Muscle layer of duodenum (tissue), 2 donors: ENCODE measurements around the gene TTC7B.

Experiments used
- H3K27ac ChIP-seq: one replicate; pipeline ENCODE4 v1.7.0; 2013; ENCODE audit warnings: mild to moderate bottlenecking, low read length
- H3K27me3 ChIP-seq: one replicate; pipeline ENCODE4 v1.7.0; 2013; ENCODE audit warnings: low read depth, mild to moderate bottlenecking, control low read depth, low read length
- H3K36me3 ChIP-seq, 2 donors: one replicate each; pipeline ENCODE4 v1.7.0; 2013; ENCODE audit warnings: low read length in 2 of 2, control low read depth in 1 of 2, mild to moderate bottlenecking in 1 of 2; ENCODE audit not compliant: insufficient read depth in 2 of 2, control insufficient read depth in 1 of 2
- H3K4me1 ChIP-seq, 2 donors: one replicate each; pipeline ENCODE4 v1.7.0; 2013; ENCODE audit warnings: low read length in 2 of 2, mild to moderate bottlenecking in 2 of 2, control low read depth in 1 of 2, moderate library complexity in 1 of 2; ENCODE audit not compliant: insufficient read depth in 2 of 2, control insufficient read depth in 1 of 2
- H3K4me3 ChIP-seq, 2 donors: one replicate each; pipeline ENCODE4 v1.7.0; 2013; ENCODE audit warnings: low read length in 2 of 2, low read depth in 1 of 2, mild to moderate bottlenecking in 1 of 2
- H3K9me3 ChIP-seq, 2 donors: one replicate each; pipeline ENCODE4 v1.7.0; 2013; ENCODE audit warnings: low read length in 2 of 2, control low read depth in 1 of 2, mild to moderate bottlenecking in 1 of 2; ENCODE audit not compliant: control insufficient read depth in 1 of 2
- donor health status: healthy.

The TTC7B gene

DNA sequence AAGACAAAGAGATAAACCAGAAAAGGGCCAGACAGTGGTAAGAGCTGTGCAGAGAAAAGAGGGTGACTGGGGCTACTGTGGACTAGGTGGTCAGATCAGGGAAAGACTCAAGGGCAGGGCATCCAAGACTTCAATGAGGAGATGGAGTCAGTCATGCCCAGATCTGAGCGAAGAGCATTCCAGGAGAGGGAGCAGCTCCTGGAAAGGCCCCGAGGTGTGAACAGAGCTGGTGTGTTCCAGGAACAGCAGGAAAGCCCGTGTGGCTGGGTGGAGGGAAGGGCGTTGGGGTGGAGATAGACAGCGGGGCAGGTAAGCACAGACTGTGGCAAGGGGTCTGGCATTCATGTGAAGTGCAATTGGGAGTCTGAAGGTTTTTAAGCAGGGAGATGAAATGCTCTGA lies 16.8 kb downstream of the TTC7B start:
- Histone ChIP-seq H3K27ac (no peak overlapping the region), H3K9me3 (no peaks in the 10 kb centered on the region), H3K4me3 (no peak overlapping the region), H3K27me3 (no peaks in the 10 kb centered on the region), H3K36me3 (no peaks in the 10 kb centered on the region), H3K4me1 (no peaks in the 10 kb centered on the region)

GRCh38 chr14:90797919-90798318 lies 18.3 kb downstream of the TTC7B start:
- no peaks in the 10 kb centered on the region for H3K36me3 ChIP-seq
- H3K27ac ChIP-seq, result no peak overlapping the region
- H3K4me3 ChIP-seq, result no peak overlapping the region
- H3K4me1 ChIP-seq, result no peaks in the 10 kb centered on the region
- no peaks in the 10 kb centered on the region for H3K9me3 ChIP-seq
- H3K27me3 ChIP-seq, result no peaks in the 10 kb centered on the region

GRCh38 chr14:90797451-90797850 lies 18.8 kb downstream of the TTC7B start:
- Histone ChIP-seq H3K36me3 (no peaks in the 10 kb centered on the region), H3K27me3 (no peaks in the 10 kb centered on the region), H3K27ac (no peak overlapping the region), H3K4me1 (no peaks in the 10 kb centered on the region), H3K4me3 (no peak overlapping the region), H3K9me3 (no peaks in the 10 kb centered on the region)

- H3K4me1 ChIP-seq, result no peaks in the 10 kb centered on the region
- no peaks in the 10 kb centered on the region for H3K27me3 ChIP-seq
- no peaks in the 10 kb centered on the region for H3K9me3 ChIP-seq
- H3K27ac ChIP-seq, result no peak overlapping the region
- H3K36me3 ChIP-seq, result no peaks in the 10 kb centered on the region
- no peak overlapping the region for H3K4me3 ChIP-seq
Observed at GRCh38 chr14:90796329-90796728, 19.9 kb downstream of the TTC7B start.

GRCh38 chr14:90795744-90796143 lies 20.5 kb downstream of the TTC7B start:
- Histone ChIP-seq H3K36me3 (no peaks in the 10 kb centered on the region), H3K9me3 (no peaks in the 10 kb centered on the region), H3K27me3 (no peaks in the 10 kb centered on the region), H3K4me3 (no peak overlapping the region), H3K4me1 (no peaks in the 10 kb centered on the region), H3K27ac (no peak overlapping the region)

DNA sequence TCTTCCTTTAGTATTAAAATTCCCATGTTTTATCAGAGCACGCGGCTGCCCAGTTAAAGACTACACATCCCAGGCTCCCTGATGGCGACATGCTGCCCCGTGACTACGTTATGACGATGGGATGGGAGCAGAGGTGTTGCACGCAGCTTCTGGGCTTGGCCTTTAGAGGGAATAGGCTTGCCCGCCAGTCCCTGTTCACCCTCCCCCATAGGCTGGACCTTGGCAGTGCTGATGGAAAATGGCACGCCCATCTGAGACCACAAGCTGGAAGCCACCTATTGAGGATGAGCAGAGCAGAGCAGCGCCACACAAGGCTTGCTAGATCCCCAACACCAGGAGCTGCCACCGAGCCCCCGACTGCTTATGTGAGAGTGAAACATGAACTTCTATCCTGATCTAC lies 24.7 kb downstream of the TTC7B start:
- Histone ChIP-seq H3K27me3 (no peaks in the 10 kb centered on the region), H3K4me3 (no peak overlapping the region), H3K36me3 (no peaks in the 10 kb centered on the region), H3K27ac (no peak overlapping the region), H3K4me1 (no peaks in the 10 kb centered on the region), H3K9me3 (no peaks in the 10 kb centered on the region)

- Histone ChIP-seq H3K27me3 (no peaks in the 10 kb centered on the region), H3K4me1 (no peaks in the 10 kb centered on the region), H3K27ac (no peak overlapping the region), H3K9me3 (no peaks in the 10 kb centered on the region), H3K36me3 (peaks cover 0 to 14% of the 10 kb centered on the region in 2 donors), H3K4me3 (no peak overlapping the region)
Observed at GRCh38 chr14:90788031-90788430, 28.2 kb downstream of the TTC7B start.

DNA sequence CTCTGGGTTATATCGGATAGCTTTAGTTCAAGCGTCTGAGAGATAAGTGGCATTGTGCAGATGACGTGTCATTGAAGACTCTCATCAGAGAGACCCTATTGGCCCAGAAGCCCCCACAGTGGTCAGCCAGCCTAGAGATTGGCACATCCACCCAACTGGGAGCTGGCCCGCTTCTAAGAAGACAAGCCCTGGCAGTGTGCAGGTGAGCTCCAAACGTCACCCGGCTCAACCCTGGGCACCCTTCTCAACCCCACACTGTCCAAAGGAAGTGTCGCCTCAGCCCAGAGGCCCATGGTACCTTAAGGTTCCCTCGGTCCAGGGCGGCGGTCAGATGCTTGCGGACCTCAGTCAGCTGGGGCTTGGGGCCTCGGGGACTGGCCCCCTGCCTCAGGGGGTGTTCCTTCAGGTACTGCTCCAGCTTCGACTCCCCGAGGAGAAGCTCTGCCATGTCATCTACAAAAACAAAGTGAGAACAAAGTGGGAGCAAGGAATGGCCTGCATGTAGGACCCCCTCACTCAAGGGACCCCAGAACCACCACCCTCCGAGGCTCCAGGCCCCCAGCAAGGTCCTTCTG lies 30.3 kb downstream of the TTC7B start:
- Histone ChIP-seq H3K4me3 (no peak overlapping the region), H3K36me3 (peaks cover 0 to 22% of the 10 kb centered on the region in 2 donors), H3K4me1 (no peaks in the 10 kb centered on the region), H3K27ac (no peak overlapping the region), H3K9me3 (no peaks in the 10 kb centered on the region), H3K27me3 (no peaks in the 10 kb centered on the region)

DNA sequence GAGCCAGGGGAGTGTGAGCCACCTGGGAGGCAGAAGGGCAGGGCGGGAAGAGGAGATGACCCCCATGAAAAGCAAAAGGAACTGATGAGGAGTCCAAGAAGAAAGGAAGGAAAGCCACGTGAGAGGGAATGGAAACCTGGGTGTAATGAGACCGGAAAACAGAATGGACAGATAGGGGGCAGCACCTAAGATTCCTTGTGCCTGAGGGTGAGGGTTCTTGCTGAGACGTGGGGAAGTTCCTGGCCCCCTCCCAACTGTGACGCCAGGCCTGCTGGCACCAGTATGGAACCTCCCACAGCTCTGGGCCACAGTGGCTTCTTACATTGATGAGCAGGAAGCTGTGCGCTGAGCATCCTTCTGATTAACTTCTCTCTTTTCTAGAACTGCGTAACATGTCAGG lies 30.8 kb downstream of the TTC7B start:
- no peaks in the 10 kb centered on the region for H3K4me1 ChIP-seq
- no peaks in the 10 kb centered on the region for H3K9me3 ChIP-seq
- peaks cover 0 to 27% of the 10 kb centered on the region in 2 donors for H3K36me3 ChIP-seq
- H3K27ac ChIP-seq, result no peak overlapping the region
- no peak overlapping the region for H3K4me3 ChIP-seq
- no peaks in the 10 kb centered on the region for H3K27me3 ChIP-seq

DNA sequence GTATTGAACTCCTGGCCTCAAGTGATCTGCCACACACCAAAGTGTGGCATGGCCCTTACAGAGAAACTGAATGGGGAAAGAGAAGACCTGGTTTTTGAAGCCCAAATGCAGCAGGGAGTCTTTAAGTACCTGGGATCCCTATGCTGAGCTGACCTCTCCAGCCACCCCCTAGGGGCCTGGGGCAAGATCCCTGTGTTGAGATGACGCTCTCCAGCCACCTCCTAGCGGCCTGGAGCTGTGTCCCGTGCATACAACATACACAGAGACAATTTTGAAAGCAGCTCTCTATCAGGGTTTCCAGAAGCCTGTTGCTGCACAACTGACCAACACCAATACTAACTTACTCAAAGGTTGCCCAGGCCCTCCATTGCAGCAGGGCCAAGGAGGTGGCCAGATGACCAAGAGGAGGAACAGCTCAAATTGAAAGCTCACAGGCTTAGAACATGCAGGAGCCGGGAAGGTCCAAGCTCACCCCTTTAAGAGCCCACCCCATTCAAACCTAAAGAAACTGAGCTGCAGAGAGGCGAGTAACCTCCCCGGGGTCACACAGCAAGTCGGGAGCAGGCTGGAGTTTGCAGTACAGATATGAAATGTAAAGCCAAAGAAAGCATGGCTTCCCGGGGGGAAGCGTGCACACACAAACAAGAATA lies 31.5 kb downstream of the TTC7B start:
- no peak overlapping the region for H3K4me3 ChIP-seq
- H3K4me1 ChIP-seq, result no peaks in the 10 kb centered on the region
- peaks cover under 1 to 29% of the 10 kb centered on the region in 2 donors for H3K36me3 ChIP-seq
- H3K9me3 ChIP-seq, result no peaks in the 10 kb centered on the region
- H3K27me3 ChIP-seq, result no peaks in the 10 kb centered on the region
- H3K27ac ChIP-seq, result no peak overlapping the region

DNA sequence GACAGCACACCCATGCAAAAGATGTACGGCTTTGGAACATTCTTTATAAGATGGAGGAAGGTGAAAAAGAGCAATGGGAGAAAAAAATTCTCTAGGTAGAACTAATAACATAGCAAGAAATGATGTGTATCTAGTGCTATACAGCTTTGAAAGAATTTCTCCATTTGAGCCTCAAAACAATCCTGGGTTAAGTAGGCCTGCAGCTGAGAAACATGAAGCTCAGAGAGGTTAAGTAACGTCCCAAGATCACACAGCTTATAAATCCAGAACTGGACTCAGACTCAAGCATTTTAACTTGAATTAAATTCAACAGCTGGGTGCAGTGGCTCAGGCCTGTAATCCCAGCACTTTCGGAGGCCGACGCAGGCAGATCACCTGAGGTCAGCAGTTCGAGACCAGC lies 32.9 kb downstream of the TTC7B start:
- Histone ChIP-seq H3K27me3 (no peaks in the 10 kb centered on the region), H3K9me3 (no peaks in the 10 kb centered on the region), H3K27ac (no peak overlapping the region), H3K4me3 (no peak overlapping the region), H3K4me1 (no peaks in the 10 kb centered on the region), H3K36me3 (peaks cover 3 to 31% of the 10 kb centered on the region in 2 donors)

- H3K4me3 ChIP-seq, result no peak overlapping the region
- no peaks in the 10 kb centered on the region for H3K9me3 ChIP-seq
- no peaks in the 10 kb centered on the region for H3K27me3 ChIP-seq
- H3K36me3 ChIP-seq, result peaks cover 3 to 36% of the 10 kb centered on the region in 2 donors
- H3K27ac ChIP-seq, result no peak overlapping the region
- no peaks in the 10 kb centered on the region for H3K4me1 ChIP-seq
Observed at GRCh38 chr14:90782892-90783291, 33.3 kb downstream of the TTC7B start.
